Mesothelial cell of epicardium (in vitro differentiated cells): Measurements from ENCODE around the gene INPP4B. TPM values are rescaled to one million over a fixed set of nuclear protein-coding genes. Genes with fewer than 3 reads are reported as not detected.

ENCODE experiments used
- DNase-seq, 2 experiments: peaks; one replicate each; pipeline ENCODE4 v3.0.0; 2021; ENCODE audit warnings: low spot score in 2 of 2; ENCODE audit not compliant: unreplicated experiment in 2 of 2
- H3K27ac Mint-ChIP-seq: 2 replicates; pipeline ENCODE4 v1.8.0; 2021; ENCODE audit warnings: mixed read lengths
- H3K27me3 Mint-ChIP-seq: 2 replicates; pipeline ENCODE4 v1.8.0; 2021; ENCODE audit warnings: low read depth, mixed read lengths
- H3K36me3 Mint-ChIP-seq: 2 replicates; pipeline ENCODE4 v1.8.0; 2021; ENCODE audit warnings: mixed read lengths
- H3K4me1 Mint-ChIP-seq: 2 replicates; pipeline ENCODE4 v1.8.0; 2021; ENCODE audit warnings: mixed read lengths
- H3K4me3 Mint-ChIP-seq: 2 replicates; pipeline ENCODE4 v1.8.0; 2021; ENCODE audit warnings: mild to moderate bottlenecking, moderate library complexity, mixed read lengths
- H3K9me3 Mint-ChIP-seq: 2 replicates; pipeline ENCODE4 v1.8.0; 2021; ENCODE audit warnings: mixed read lengths
- total RNA-seq: library from RNA; stranded (reverse); gene quantifications from 3 replicates; pipeline ENCODE4 v1.2.1, GENCODE V29; 2021
- TF ChIP-seq, protein P1 (sequence below): fragments of 200-600 bp; sonication (generic); IDR thresholded peaks from one replicate; pipeline ENCODE4 v1.5.0; 2021; ENCODE audit warnings: antibody characterized with exemption; ENCODE audit not compliant: unreplicated experiment

The INPP4B gene
- total RNA-seq, 1 donor from 2014 or later = 35.4 TPM

GRCh38 chr4:142226014-142226413, 620.1 kb downstream of the INPP4B start:
- no peak for DNase-seq
- Mint-ChIP-seq H3K36me3 (peaks cover 1% of the 10 kb centered on the region), H3K9me3 (no peaks in the 10 kb centered on the region), H3K4me1 (no peaks in the 10 kb centered on the region), H3K27me3 (no peaks in the 10 kb centered on the region), H3K4me3 (no peak overlapping the region), H3K27ac (no peak overlapping the region)
- TF ChIP-seq, protein P1, sequence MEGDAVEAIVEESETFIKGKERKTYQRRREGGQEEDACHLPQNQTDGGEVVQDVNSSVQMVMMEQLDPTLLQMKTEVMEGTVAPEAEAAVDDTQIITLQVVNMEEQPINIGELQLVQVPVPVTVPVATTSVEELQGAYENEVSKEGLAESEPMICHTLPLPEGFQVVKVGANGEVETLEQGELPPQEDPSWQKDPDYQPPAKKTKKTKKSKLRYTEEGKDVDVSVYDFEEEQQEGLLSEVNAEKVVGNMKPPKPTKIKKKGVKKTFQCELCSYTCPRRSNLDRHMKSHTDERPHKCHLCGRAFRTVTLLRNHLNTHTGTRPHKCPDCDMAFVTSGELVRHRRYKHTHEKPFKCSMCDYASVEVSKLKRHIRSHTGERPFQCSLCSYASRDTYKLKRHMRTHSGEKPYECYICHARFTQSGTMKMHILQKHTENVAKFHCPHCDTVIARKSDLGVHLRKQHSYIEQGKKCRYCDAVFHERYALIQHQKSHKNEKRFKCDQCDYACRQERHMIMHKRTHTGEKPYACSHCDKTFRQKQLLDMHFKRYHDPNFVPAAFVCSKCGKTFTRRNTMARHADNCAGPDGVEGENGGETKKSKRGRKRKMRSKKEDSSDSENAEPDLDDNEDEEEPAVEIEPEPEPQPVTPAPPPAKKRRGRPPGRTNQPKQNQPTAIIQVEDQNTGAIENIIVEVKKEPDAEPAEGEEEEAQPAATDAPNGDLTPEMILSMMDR = no peak

DNA sequence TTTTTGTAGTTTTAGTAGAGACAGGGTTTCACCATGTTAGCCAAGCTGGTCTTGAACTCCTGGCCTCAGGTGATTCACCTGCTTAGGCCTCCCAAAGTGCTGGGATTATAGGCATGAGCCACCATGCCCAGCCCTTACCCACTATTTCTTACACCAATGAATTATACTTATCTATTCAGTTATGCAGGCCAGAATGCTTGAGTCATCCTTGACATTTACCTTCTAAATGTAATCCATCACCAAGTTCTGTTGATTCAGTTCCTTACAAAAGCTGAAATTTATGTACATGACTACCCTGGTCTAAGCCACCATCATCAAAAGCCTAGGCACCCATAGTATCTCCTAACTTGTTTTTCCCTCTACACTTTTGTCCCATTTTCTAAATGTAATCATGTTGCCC, 624.0 kb downstream of the INPP4B start:
- H3K9me3 Mint-ChIP-seq = no peaks in the 10 kb centered on the region
- H3K27me3 Mint-ChIP-seq = no peaks in the 10 kb centered on the region
- H3K4me1 Mint-ChIP-seq = no peaks in the 10 kb centered on the region
- H3K36me3 Mint-ChIP-seq = peaks cover 1% of the 10 kb centered on the region
- no peak overlapping the region for H3K27ac Mint-ChIP-seq
- no peak for DNase-seq
- TF ChIP-seq, protein P1 = no peak
- H3K4me3 Mint-ChIP-seq = no peak overlapping the region

- no peaks in the 10 kb centered on the region for H3K27me3 Mint-ChIP-seq
These were observed 627.4 kb downstream of the INPP4B start for GRCh38 chr4:142218726-142219125.

DNA sequence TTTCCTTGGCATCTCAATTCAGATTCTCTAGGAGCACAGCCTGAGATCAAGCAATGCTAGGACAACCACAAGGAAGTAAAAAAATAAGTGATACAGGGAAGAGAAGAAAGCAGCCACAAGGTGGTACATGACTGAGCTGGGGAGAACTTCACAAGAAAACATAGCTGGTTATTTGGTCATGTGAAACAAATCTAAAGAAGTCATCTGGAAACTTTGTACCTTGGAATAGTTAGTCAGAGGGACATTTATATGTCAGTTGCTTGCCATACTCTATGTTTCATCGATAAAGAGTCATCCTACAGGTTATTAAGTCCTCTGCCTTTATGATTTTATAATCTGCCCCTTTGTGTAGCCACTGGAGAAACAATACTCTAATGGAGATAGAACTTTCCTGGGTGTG, 634.7 kb downstream of the INPP4B start:
- TF ChIP-seq, protein P1 = no peak
- Mint-ChIP-seq H3K27ac (no peak overlapping the region), H3K4me1 (peaks cover 11% of the 10 kb centered on the region), H3K36me3 (peaks cover 15% of the 10 kb centered on the region), H3K9me3 (peaks cover 16% of the 10 kb centered on the region), H3K27me3 (no peaks in the 10 kb centered on the region), H3K4me3 (no peak overlapping the region)
- DNase-seq = no peak

More at GRCh38 chr4:142218726-142219125, 627.4 kb downstream of the INPP4B start:
- Mint-ChIP-seq H3K36me3 (peaks cover 8% of the 10 kb centered on the region), H3K27ac (no peak overlapping the region), H3K9me3 (peaks cover 17% of the 10 kb centered on the region), H3K4me3 (no peak overlapping the region), H3K4me1 (no peaks in the 10 kb centered on the region)
- TF ChIP-seq, protein P1 = no peak
- no peak for DNase-seq

- no peak for DNase-seq
- Mint-ChIP-seq H3K9me3 (no peaks in the 10 kb centered on the region), H3K27ac (no peak overlapping the region), H3K4me1 (peaks cover 4% of the 10 kb centered on the region), H3K4me3 (no peak overlapping the region), H3K27me3 (no peaks in the 10 kb centered on the region), H3K36me3 (peaks cover 9% of the 10 kb centered on the region)
- TF ChIP-seq, protein P1 = no peak
These were observed 642.6 kb downstream of the INPP4B start for GRCh38 chr4:142203505-142203904.
